Ramos (cell line): ENCODE data around the gene ZNF32.

ENCODE experiments used
- in situ Hi-C: fragments of 300-500 bp; cut with MboI; formaldehyde crosslinking; loops from one replicate; pipeline ENCODE4 v1.14.3; 2022; ENCODE audit warnings: low sequenced_read_pairs; ENCODE audit not compliant: unreplicated experiment

Gene ZNF32

DNA sequence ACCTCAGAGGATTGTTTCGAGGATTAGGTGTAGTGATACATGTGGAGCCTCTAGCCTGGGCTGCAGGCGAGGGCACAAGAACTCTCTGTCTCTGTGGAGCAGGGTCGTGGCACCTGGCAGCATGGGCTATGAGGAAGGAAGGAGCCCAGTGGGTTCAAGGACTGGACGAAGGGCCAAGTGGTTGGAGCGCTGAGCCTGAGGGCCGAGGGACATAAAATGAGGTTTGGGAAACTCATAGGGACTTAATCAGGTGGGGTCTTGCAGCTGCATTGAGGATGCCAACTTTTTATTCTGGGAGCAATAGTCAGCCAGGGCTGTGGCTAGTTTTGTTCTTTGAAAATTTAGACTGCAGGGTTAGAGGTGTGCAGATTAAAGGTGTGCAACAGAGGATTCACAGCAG, 33.0 kb upstream of the ZNF32 start:
- in situ Hi-C loops = no loop called here

DNA sequence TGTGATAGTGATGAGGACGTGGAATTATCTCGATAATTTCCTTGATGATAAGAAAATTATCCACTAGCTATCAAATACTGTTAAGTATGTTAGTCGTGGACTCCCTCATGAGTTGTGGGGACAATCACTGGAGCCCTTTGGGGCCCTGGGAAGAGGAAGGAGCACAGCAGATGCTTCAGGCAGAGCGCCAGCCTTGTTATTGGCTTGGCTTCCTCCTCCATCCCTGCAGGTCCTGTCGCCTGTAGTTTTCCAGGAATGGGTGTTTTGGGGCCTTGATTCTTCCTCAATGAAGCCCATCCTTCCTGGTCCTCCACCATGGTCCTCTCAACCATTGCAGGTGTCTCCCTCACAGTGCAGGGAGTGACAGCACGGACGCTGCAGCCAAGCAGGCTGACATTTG, 32.5 kb upstream of the ZNF32 start:
- in situ Hi-C loops = no loop called here

DNA sequence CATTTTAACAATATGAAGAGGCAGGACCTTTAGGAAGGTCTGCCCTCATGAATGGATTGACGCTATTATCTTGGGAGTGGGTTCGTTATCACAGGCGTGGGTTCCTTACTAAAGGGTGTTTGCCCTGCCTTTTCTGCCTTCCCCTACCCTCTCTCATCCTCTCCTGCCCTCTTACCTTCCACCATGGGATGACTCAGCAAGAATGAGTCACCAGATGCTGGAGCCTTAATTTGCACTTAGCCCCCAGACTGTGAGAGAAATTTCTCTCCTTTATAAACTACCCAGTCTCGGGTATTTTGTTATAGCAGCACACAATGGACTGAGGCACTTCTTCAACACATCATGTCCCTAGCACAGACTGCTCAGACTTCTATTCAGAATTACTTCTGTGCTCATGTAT, 31.4 kb upstream of the ZNF32 start:
- in situ Hi-C loops = no loop called here

DNA sequence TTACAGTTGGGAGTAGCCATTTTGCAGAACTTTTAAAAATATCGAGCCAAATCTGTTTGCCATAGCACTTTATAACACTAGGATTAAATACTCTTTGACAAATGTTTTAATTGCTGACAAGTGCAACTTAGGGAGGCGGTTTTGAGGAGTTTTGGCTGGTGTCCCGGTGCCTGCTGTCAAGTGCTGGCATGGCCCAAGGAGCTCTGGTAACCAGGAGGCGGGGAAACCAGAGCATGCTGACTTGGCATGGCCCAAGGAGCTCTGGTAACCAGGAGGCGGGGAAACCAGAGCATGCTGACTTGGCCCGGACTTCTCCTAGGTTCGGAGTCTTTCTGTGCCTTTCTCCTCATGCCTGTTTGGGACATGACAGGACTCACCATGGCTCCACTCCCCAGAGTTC, 30.8 kb upstream of the ZNF32 start:
- in situ Hi-C loops = no loop called here

DNA sequence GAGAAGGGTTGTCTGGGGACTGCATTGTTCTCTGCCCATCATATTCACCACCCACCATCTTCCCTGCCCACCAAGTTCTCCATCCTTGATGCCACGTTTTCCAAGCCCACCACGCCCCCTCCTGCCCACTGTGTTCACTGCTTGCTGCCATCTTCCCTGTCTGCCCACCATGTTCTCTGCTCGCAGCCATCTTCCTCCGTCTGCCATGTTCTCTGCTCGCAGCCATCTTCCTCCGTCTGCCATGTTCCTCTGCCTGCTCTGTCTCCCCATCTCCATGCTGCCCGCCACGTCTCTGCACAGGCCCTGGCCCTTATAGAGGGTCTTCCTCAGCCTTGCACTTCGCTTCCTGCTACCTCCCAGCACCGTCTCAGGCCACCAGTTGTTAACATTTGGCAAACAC, 30.0 kb upstream of the ZNF32 start:
- in situ Hi-C loops = no loop called here

DNA sequence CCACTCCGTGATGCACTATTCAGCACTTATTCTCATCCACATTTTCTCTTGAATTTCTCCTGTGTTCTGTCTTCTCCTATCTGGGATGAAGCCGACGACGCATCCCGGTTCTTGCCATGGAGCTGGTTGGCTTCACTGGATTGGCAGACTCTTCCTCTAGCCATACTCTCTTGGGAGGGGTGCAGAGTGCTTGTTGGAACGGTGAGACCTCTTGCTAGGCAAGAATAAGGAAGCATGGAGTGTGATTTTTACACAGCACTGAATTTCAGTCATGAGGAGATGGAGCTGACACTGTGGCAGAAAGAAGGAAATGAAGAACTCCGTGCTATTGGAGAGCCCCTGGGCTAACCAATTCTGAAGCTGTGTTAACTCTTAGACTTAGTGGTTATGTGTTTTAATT, 28.2 kb upstream of the ZNF32 start:
- in situ Hi-C loops = no loop called here

DNA sequence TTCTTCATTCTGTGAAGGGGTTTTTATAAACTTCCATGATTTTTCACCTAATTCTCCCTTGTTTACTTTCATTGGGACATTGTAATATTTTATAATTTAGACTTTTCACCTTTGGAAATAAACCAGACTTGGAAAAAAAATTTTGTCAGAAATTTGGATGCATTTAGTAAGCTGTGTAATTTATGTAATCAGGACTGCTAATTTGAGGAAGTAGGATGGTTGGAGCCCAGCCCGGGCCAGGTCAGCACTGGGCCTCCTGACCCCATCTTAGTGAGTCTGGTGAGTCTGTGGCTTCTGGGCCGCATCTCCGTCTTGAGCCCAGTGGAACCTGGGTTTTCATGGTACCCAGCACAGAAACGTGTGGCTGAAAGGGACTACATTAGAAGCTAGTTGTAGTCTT, 27.6 kb upstream of the ZNF32 start:
- in situ Hi-C loops = no loop called here

DNA sequence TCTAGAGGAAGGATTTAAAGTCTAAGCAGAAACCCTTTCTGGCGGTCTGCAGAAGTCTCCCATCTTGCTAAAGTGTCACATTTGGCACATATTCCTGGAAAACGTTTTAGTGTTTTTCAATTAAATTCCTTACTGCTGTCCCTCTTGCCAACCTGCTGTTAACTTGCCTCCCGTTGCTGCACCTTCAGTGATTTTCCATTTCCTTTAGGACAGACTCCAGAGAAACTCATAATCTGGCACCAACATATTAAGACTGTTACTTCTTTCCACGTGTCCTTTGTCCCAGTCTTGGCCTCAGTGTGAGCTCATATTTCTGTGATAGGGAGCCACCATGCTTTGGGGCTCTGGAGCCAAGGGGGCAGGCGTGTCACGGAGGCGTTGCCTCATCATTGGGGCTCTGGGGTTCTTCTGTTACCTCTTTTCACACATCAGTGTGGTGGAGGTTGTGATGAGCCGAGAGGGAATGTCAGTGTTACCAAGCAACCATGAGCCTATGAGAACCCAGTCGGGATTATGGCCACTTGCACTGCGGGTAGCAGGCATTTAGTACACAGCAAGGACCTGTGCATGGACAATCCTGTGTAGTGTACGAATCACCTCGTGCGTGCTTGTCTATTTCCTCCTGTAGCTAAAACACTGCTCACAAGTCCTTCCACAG, 26.0 kb upstream of the ZNF32 start:
- in situ Hi-C loops = loop anchor here (25.0 kb wide), 1 partner anchor 713 kb away; the partner anchor contains the start of gene CXCL12

- in situ Hi-C loops = loop anchor here (25.0 kb wide), 1 partner anchor 714 kb away; the partner anchor contains the start of gene CXCL12
Measured at GRCh38 chr10:43673471-43673870, 24.8 kb upstream of the ZNF32 start.

GRCh38 chr10:43671659-43672531, 23.2 kb upstream of the ZNF32 start:
- in situ Hi-C loops = loop anchor here (25.0 kb wide), 1 partner anchor 715 kb away; the partner anchor contains the start of gene CXCL12

- in situ Hi-C loops = loop anchor here (10.0 to 25.0 kb wide), 2 partner anchors 718 to 1195 kb away; partner anchors contain the start of gene CXCL12
Measured at GRCh38 chr10:43669386-43669785, 20.7 kb upstream of the ZNF32 start.

DNA sequence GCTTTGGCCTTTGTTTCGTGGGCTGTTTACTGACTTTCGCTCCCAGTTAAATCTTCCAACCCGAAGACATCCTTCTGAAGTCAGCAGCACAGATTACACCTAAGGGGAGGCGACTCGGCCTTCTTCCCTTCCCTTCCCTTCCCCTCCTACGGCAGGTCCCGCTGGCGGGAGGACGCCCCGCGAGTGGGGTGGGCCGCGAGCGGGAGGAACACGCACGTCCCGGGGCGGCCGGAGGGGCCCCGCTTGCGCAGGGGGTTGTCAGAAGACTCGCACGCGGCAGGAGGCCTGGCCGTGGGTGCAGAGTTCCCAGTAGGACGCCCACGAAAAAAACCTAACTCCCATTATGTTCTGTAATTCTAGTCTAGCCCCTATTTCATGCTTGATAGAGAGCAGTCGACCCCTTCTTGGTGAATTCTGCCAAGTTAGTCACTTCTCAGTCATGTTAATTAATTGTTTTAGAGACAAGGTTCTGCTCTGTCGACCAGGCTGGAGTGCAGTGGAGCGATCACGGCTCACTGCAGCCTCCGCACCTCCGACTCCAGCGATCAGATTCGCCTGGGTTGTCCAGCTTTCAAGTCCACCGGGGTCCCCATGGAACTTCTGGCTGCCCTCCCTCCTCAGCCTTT, 19.2 kb upstream of the ZNF32 start:
- in situ Hi-C loops = loop anchor here (10.0 to 25.0 kb wide), 2 partner anchors 719 to 1197 kb away; partner anchors contain the start of gene CXCL12

GRCh38 chr10:43667317-43667731, 18.6 kb upstream of the ZNF32 start:
- in situ Hi-C loops = loop anchor here (10.0 to 25.0 kb wide), 2 partner anchors 720 to 1197 kb away; partner anchors contain the start of gene CXCL12

GRCh38 chr10:43666552-43666951, 17.9 kb upstream of the ZNF32 start:
- in situ Hi-C loops = loop anchor here (10.0 to 25.0 kb wide), 2 partner anchors 721 to 1198 kb away; partner anchors contain the start of gene CXCL12

- in situ Hi-C loops = loop anchor here (10.0 to 25.0 kb wide), 2 partner anchors 722 to 1200 kb away; partner anchors contain the start of gene CXCL12
Measured at GRCh38 chr10:43665054-43665453, 16.4 kb upstream of the ZNF32 start.

- in situ Hi-C loops = loop anchor here (25.0 kb wide), 1 partner anchor 729 kb away; the partner anchor contains the start of gene CXCL12
Measured at GRCh38 chr10:43658227-43658626, 9.5 kb upstream of the ZNF32 start.

DNA sequence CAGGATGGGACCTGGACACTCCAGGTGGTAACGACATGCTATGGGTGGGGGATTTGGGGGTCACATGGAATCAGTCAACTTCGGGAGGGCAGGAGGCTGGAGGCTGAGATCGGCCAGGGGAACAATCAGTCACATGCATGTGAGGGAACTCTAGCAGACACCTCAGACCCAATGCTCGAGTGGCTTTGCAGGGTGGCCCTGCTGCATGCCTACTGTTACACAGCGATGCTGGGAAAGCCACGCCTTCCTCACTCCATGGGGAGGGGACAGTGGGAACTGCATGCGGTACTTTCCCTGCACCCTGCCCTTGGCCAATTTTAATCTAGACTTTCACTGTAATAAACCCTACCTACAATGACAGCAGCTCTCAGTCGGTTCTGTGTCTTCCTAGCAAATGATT, 6.6 kb upstream of the ZNF32 start:
- in situ Hi-C loops = loop anchor here (25.0 kb wide), 1 partner anchor 732 kb away; the partner anchor contains the start of gene CXCL12

- in situ Hi-C loops = loop anchor here (25.0 kb wide), 1 partner anchor 734 kb away; the partner anchor contains the start of gene CXCL12
Measured at GRCh38 chr10:43653746-43654145, 5.1 kb upstream of the ZNF32 start.

- in situ Hi-C loops = no loop called here
Measured at GRCh38 chr10:43649185-43649523, 473 bp upstream of the ZNF32 start.

DNA sequence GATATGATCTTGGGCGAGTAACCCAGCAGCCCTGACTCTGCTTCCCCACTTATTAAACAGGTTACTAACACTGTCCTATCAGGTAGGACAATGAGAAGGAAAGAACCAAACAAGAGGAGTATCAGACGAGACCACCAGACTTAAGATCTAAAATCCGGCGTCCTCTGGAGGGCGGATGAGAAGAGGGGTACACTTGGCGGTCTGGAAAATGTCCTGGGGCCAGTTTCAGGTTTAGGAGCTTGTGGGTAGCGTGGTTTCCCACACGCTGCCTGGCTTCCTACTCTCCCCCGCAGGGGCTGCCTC, 635 bp downstream of the ZNF32 start:
- in situ Hi-C loops = no loop called here

GRCh38 chr10:43647576-43647975, 1.1 kb downstream of the ZNF32 start:
- in situ Hi-C loops = no loop called here
